ENCODE data around the gene A1BG.
"Not testable (repeated sequence)": the region's sequence is repeated elsewhere in the genome, so short reads cannot be mapped to it uniquely, and the experiment has no call there.

Gene A1BG

GRCh38 chr19:58385313-58385890, 32.1 kb upstream of the A1BG start:
- DNase-seq (ENCODE audit: extremely low read depth, low read depth), result no peak
- TF ChIP-seq CTCF (IDR thresholded peaks at IDR 0.05; ENCODE audit: low read depth, low read length), result no peak

GRCh38 chr19:58382997-58383603, 29.8 kb upstream of the A1BG start:
- no peak for TF ChIP-seq CTCF (IDR thresholded peaks at IDR 0.05; ENCODE audit: low read depth, low read length)
- DNase-seq (ENCODE audit: extremely low read depth, low read depth), result no peak

- DNase-seq (ENCODE audit: extremely low read depth, low read depth), result no peak
- TF ChIP-seq CTCF (IDR thresholded peaks at IDR 0.05; ENCODE audit: low read depth, low read length), result no peak
Observed at GRCh38 chr19:58381460-58382212, 28.3 kb upstream of the A1BG start.

- TF ChIP-seq CTCF (IDR thresholded peaks at IDR 0.05; ENCODE audit: low read depth, low read length), result no peak
- peak; percentile 100 for DNase-seq (ENCODE audit: extremely low read depth, low read depth)
Observed at GRCh38 chr19:58380662-58381459, 27.6 kb upstream of the A1BG start, which contains the start of gene ZNF837. ZNF837 (minus strand) TSS chr19:58381030; CDS start chr19:58369332, 11,698 bp downstream.

GRCh38 chr19:58380037-58380661, 26.9 kb upstream of the A1BG start:
- no peak for TF ChIP-seq CTCF (IDR thresholded peaks at IDR 0.05; ENCODE audit: low read depth, low read length)
- DNase-seq (ENCODE audit: extremely low read depth, low read depth), result no peak

- DNase-seq (ENCODE audit: extremely low read depth, low read depth), result no peak
- TF ChIP-seq CTCF (IDR thresholded peaks at IDR 0.05; ENCODE audit: low read depth, low read length), result no peak
Observed at GRCh38 chr19:58379246-58379645, 26.0 kb upstream of the A1BG start.

- DNase-seq (ENCODE audit: extremely low read depth, low read depth), result not testable (repeated sequence)
Observed at GRCh38 chr19:58376724-58377123, 23.4 kb upstream of the A1BG start.
